ENCODE measurements around the gene PSMD2. TPM values are rescaled to one million over a fixed set of nuclear protein-coding genes. Genes with fewer than 3 reads are reported as not detected.

The PSMD2 gene
- total RNA-seq, 1 experiment from 2014 or later: 344 TPM

DNA sequence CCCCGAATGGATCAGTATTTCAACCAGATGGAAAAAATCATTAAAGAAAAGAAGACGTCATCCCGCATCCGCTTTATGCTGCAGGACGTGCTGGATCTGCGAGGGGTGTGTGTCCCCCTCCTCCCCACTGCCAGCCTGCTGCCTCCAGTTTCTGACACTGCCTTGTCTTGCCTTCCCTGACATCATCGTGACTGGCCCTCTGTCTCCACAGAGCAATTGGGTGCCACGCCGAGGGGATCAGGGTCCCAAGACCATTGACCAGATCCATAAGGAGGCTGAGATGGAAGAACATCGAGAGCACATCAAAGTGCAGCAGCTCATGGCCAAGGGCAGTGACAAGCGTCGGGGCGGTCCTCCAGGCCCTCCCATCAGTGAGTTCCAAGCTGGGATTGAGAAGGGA is 26.2 kb downstream of the PSMD2 start:
- H3K9me3 Mint-ChIP-seq: no peaks in the 10 kb centered on the region
- H3K4ac ChIP-seq (ENCODE audit: low read depth, low read length): no peak overlapping the region
- no peak overlapping the region for H3K14ac ChIP-seq (ENCODE audit: insufficient read depth, low read length)
- no peak overlapping the region for H4K91ac ChIP-seq (ENCODE audit: insufficient read length, low read depth, low read length)
- H3K23me2 ChIP-seq (ENCODE audit: insufficient read length, low read depth, low read length, poor library complexity, severe bottlenecking): no peaks in the 10 kb centered on the region
- H3K79me1 ChIP-seq (ENCODE audit: insufficient read depth, low read depth, low read length, poor library complexity, severe bottlenecking): no peaks in the 10 kb centered on the region
- H3K4me1 ChIP-seq (ENCODE audit: insufficient read depth, low read length): no peaks in the 10 kb centered on the region
- H3K79me2 ChIP-seq (ENCODE audit: insufficient read depth, low read length): no peaks in the 10 kb centered on the region
- no peak overlapping the region for H2BK5ac ChIP-seq (ENCODE audit: insufficient read length, low read length)
- H3K4me2 ChIP-seq (ENCODE audit: insufficient read depth, insufficient read length, low read length): no peak overlapping the region
- no peak overlapping the region for H2BK12ac ChIP-seq (ENCODE audit: insufficient read length, low read depth, low read length)
- H3T11ph ChIP-seq (ENCODE audit: low read length): no peak overlapping the region
- peak overlapping the region in 1 of 3 experiments; percentile 84; a peak in 3 of 7 replicates for H3K27ac Mint-ChIP-seq
- H4K20me1 ChIP-seq (ENCODE audit: control insufficient read depth, insufficient read depth, insufficient read length): no peaks in the 10 kb centered on the region
- no peak overlapping the region for H4K8ac ChIP-seq (replicated peaks; ENCODE audit: insufficient read length, low read depth, low read length)
- H3K18ac ChIP-seq (ENCODE audit: insufficient read length, low read depth, low read length): no peak overlapping the region
- H2BK15ac ChIP-seq (ENCODE audit: low read depth, low read length): no peak overlapping the region
- H2BK20ac ChIP-seq (ENCODE audit: low read depth, low read length, poor library complexity, severe bottlenecking): no peak overlapping the region
- no peak overlapping the region for H2AFZ ChIP-seq (ENCODE audit: low read length)
- H2AK5ac ChIP-seq (ENCODE audit: insufficient read length, low read length): no peak overlapping the region
- no peaks in the 10 kb centered on the region for H3K9me3 ChIP-seq (ENCODE audit: control insufficient read depth, low read depth, low read length)
- TF ChIP-seq, protein P1, sequence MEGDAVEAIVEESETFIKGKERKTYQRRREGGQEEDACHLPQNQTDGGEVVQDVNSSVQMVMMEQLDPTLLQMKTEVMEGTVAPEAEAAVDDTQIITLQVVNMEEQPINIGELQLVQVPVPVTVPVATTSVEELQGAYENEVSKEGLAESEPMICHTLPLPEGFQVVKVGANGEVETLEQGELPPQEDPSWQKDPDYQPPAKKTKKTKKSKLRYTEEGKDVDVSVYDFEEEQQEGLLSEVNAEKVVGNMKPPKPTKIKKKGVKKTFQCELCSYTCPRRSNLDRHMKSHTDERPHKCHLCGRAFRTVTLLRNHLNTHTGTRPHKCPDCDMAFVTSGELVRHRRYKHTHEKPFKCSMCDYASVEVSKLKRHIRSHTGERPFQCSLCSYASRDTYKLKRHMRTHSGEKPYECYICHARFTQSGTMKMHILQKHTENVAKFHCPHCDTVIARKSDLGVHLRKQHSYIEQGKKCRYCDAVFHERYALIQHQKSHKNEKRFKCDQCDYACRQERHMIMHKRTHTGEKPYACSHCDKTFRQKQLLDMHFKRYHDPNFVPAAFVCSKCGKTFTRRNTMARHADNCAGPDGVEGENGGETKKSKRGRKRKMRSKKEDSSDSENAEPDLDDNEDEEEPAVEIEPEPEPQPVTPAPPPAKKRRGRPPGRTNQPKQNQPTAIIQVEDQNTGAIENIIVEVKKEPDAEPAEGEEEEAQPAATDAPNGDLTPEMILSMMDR (conservative IDR thresholded peaks at IDR 0.05): no peak
- no peaks in the 10 kb centered on the region for H3K27me3 ChIP-seq (ENCODE audit: insufficient read depth, low read length)
- peaks cover 92 to 99% (median 98%) of the 10 kb centered on the region in 3 experiments for H3K36me3 Mint-ChIP-seq (ENCODE audit: insufficient read depth in 1 of 3, low read depth in 3 of 3)
- no peak overlapping the region; a peak in 1 of 5 replicates for H3K4me3 Mint-ChIP-seq
- no peak for DNase-seq
- no peak overlapping the region for H3K23ac ChIP-seq (ENCODE audit: insufficient read length, low read depth, low read length)
- H3K27ac ChIP-seq (ENCODE audit: insufficient read length, low read depth, low read length): no peak overlapping the region
- H4K5ac ChIP-seq (ENCODE audit: insufficient read length, low read depth, low read length): no peak overlapping the region
- H2BK120ac ChIP-seq (ENCODE audit: low read depth, low read length, poor library complexity, severe bottlenecking): no peak overlapping the region
- H3K9ac ChIP-seq (ENCODE audit: extremely low read depth, insufficient read length, low read length): no peak overlapping the region
- H3K56ac ChIP-seq (ENCODE audit: insufficient read length, low read depth, low read length): no peak overlapping the region
- no peaks in the 10 kb centered on the region; the same call in none of the 2 replicates for H3K27me3 Mint-ChIP-seq (ENCODE audit: low read depth)
- H3K4me1 Mint-ChIP-seq: no peaks in the 10 kb centered on the region
- no CpG with 5 or more reads among the region's 13 CpGs for WGBS (ENCODE audit: extremely low coverage, insufficient read length, low lambda C conversion rate)
